GM20000 (cell line): ENCODE measurements around the gene RIN1.

Experiments used
- DNase-seq: peaks from one replicate; pipeline ENCODE4 v3.0.0; 2012; ENCODE audit warnings: low spot score
- TF ChIP-seq, protein P1 (sequence below): IDR thresholded peaks from 2 replicates; pipeline ENCODE4 v1.5.1; 2012; ENCODE audit warnings: mild to moderate bottlenecking, control low read depth; ENCODE audit errors: extremely low read depth, missing control alignments

The RIN1 gene

DNA sequence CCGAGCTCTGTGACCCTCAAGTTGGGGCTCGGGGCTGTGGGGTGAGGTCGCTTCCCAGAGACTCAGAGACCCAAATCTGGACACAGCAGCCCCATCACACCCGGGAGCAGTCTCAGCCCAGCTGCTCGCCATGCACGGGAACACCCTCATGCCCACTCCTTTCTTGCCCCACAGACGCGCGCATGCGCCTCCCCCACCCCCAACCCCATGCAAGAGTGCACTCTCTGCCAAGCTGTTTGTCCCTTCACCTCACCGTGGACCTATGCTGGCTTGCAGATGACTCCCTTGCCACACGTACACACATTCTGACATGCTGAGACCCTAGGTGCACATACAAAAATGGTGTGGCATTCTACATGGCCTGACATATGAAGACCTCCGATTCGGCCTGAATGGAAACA, 18.9 kb downstream of the RIN1 start:
- TF ChIP-seq, protein P1, sequence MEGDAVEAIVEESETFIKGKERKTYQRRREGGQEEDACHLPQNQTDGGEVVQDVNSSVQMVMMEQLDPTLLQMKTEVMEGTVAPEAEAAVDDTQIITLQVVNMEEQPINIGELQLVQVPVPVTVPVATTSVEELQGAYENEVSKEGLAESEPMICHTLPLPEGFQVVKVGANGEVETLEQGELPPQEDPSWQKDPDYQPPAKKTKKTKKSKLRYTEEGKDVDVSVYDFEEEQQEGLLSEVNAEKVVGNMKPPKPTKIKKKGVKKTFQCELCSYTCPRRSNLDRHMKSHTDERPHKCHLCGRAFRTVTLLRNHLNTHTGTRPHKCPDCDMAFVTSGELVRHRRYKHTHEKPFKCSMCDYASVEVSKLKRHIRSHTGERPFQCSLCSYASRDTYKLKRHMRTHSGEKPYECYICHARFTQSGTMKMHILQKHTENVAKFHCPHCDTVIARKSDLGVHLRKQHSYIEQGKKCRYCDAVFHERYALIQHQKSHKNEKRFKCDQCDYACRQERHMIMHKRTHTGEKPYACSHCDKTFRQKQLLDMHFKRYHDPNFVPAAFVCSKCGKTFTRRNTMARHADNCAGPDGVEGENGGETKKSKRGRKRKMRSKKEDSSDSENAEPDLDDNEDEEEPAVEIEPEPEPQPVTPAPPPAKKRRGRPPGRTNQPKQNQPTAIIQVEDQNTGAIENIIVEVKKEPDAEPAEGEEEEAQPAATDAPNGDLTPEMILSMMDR, result no peak
- DNase-seq, result no peak

DNA sequence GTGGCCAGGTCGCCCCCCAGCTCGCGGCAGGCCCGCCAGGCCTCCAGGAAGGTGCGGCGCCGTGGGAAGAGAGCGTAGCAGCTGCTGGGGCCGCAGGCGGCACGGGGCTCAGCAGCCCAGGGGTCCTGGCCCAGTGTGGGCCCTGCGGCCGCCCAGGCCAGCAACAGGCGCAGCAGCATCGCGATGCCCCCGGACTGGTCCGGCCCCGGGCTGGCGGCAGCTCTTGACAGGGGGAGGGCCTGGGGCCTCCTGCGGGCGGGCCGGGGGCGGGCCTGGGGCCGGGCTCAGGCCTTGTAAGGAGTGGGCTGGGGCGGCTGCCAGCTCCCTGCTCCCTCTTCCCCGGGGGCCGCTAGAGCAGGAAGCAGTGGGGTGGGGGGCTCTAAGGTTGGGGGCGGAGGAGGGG, 19.4 kb downstream of the RIN1 start, which contains the start of gene CD248:
Gene CD248, minus strand, starts transcription at position 196 of the 403 bp plus-strand sequence. Its CDS starts 17 bp downstream, at position 179.
- DNase-seq, result no peak
- TF ChIP-seq, protein P1, result no peak

DNA sequence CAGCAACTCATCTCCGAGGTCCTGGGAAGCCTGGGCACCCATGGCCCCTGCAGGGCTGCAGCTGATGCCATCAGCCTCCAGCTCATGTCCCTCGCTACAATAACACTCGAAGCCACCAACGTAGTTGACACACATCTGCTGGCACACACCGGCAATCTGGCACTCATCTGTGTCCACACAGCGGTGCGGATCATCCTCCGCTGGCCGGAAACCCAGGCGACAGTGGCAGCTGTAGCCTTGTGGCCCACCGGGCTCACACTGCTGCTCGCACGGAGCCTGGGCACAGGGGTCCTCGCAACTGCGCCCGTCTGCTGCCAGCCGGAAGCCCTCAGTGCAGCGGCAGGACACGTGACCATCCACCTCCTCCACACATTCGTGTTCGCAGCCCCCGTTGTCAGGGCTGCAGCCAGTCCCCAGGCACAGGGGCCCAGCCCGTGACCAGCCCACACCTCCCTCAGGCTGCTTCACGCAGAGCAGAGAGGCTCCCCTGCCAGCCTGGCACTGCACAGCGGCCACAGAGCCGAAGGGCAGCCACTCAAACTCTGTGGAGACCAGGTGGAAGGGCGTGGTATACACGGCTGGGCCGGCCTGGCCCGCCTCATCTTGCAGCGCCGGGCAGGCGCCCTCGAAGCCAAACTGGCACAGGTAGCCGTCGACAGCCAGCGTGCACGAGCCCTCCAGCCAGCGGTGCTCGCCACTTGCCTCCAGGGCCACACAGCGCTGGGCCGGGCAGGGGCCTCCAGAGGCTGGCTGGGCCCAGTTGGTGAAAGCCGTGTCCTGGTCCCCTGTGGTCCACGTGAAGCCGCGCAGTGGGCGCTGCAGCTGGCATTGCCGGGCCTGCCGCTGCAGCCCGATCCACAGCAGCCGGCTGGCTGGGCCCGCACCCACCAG, 20.1 kb downstream of the RIN1 start:
- DNase-seq, result no peak
- TF ChIP-seq, protein P1, result no peak

DNA sequence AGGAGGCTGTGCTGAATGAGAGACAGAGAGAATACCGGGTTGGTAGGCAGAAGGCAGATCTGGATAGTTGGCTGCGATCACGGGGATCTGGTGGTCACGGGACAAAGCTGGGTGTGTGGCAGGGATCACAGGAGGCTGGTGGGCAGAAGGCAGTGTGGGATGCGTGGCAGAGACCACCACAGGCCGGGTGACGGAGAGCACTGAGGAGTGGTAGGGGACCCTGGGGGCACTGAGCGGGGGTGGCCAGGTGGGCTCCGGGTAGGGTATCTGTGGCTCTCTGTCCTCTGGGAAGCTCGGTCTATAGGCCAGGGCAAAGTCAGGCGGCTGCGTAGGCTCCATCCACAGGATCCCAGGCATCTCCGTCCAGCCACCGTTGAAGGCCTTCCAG, 20.7 kb downstream of the RIN1 start:
- no peak for DNase-seq
- TF ChIP-seq, protein P1, result no peak

DNA sequence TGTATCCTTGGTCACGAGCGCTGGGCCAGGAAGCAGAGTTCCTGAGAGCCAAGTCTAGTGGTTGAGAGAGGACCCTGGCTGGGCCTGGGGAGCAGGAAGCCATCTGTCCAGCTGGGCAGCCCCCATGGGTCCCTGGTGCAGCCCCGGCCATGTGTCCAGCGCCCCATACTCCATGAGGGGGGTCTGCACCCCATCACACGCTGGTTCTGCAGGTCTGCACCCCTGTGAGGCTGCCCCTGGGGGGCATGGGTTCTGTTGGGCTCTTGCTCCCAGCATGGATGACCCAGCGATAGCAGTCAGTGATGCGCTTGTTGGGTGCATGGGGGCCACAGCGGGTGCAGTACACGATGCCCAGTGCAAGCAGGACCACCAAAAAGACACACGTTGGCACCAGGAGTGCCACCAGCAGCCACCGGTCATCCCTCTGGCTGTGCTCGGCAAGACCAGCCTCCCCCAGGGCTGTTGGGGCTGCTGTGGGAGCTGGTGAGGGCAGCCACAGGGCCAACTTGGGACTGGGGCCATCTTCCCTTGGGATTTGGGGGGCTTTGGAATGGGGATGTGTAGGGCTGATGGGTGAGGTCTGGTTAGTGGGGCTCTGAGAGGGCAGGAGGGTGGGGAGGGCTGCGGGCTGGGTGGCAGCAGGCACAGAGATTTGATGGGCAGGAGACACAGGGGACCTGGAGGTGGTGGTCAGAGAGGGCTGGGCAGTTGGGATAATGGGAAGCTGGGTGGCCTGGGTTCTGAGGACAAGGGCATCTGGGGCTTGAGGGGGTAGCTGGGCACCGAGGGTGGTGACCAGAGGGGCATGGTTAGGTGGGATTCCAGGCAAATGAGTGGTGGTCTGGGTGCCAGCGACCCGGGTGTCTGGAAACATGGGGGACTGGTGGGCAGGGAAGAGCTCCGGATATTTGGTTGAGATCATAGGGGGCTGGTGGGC, 21.4 kb downstream of the RIN1 start:
- TF ChIP-seq, protein P1, result no peak

DNA sequence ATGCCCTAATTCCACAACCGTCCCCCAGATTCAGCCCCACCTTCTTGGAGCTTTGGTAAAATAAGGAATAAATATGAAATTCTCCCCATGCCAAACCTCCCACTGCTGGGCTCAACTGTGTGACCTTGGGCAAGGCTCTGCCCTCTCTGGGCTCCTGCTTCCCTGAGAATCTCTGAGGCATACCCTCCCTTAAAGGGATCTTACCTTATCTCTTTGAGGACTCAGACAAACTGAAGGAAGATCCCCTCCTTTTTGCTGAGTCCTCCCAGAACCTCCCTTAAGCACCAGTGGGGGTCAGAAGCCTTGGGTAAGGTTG, 22.1 kb downstream of the RIN1 start:
- TF ChIP-seq, protein P1, result no peak

More for the DNA sequence above, 21.4 kb downstream of the RIN1 start:
- no peak for DNase-seq

More for the DNA sequence above, 22.1 kb downstream of the RIN1 start:
- no peak for DNase-seq
